HG03342 (cell line): ENCODE measurements around the gene GNAL.
A peak's percentile ranks its signal among the peaks of the same experiment; 100 is the strongest.
"Not testable (repeated sequence)": the region's sequence is repeated elsewhere in the genome, so short reads cannot be mapped to it uniquely, and the experiment has no call there.

Experiments used
- ATAC-seq: cut with Tn5 transposase; IDR thresholded peaks from one replicate; pipeline ENCODE4 v1.9.1; 2021; ENCODE audit warnings: mild to moderate bottlenecking, moderate library complexity; ENCODE audit not compliant: unreplicated experiment

GNAL gene

GRCh38 chr18:11866764-11867163, 177.7 kb downstream of the GNAL start:
- no peak for ATAC-seq

GRCh38 chr18:11868230-11868629, 179.2 kb downstream of the GNAL start:
- ATAC-seq = no peak

- ATAC-seq = peak; percentile 70
Observed at GRCh38 chr18:11871501-11871900, 182.4 kb downstream of the GNAL start.

- no peak for ATAC-seq
Observed at GRCh38 chr18:11872479-11873136, 183.5 kb downstream of the GNAL start.

GRCh38 chr18:11873670-11874340, 184.7 kb downstream of the GNAL start:
- ATAC-seq = no peak

- ATAC-seq = no peak
Observed at GRCh38 chr18:11874676-11875075, 185.6 kb downstream of the GNAL start.

- no peak for ATAC-seq
Observed at GRCh38 chr18:11877497-11878135, 188.6 kb downstream of the GNAL start.

GRCh38 chr18:11880586-11881304, 191.7 kb downstream of the GNAL start:
- ATAC-seq = no peak

GRCh38 chr18:11882636-11883035, 193.6 kb downstream of the GNAL start:
- no peak for ATAC-seq

- peak; percentile 83 for ATAC-seq
Observed at GRCh38 chr18:11883153-11883552, 194.1 kb downstream of the GNAL start.

- ATAC-seq = no peak
Observed at GRCh38 chr18:11884396-11885030, 195.4 kb downstream of the GNAL start.

- no peak for ATAC-seq
Observed at GRCh38 chr18:11885278-11885947, 196.3 kb downstream of the GNAL start.

GRCh38 chr18:11886577-11887110, 197.6 kb downstream of the GNAL start:
- ATAC-seq = no peak

- no peak for ATAC-seq
Observed at GRCh38 chr18:11887328-11888128, 198.5 kb downstream of the GNAL start.

- ATAC-seq = no peak
Observed at GRCh38 chr18:11888726-11889125, 199.7 kb downstream of the GNAL start.

- no peak for ATAC-seq
Observed at GRCh38 chr18:11889284-11889683, 200.2 kb downstream of the GNAL start.

- no peak for ATAC-seq
Observed at GRCh38 chr18:11891737-11892136, 202.7 kb downstream of the GNAL start.

GRCh38 chr18:11892438-11892837, 203.4 kb downstream of the GNAL start:
- ATAC-seq = not testable (repeated sequence)

GRCh38 chr18:11897781-11898180, 208.7 kb downstream of the GNAL start:
- ATAC-seq = no peak
